ENCODE results near the gene TULP3. TPM values are rescaled to one million over a fixed set of nuclear protein-coding genes. Genes with fewer than 3 reads are reported as not detected.

The TULP3 gene
- total RNA-seq, 1 donor from 2014 or later = 30.2 TPM

DNA sequence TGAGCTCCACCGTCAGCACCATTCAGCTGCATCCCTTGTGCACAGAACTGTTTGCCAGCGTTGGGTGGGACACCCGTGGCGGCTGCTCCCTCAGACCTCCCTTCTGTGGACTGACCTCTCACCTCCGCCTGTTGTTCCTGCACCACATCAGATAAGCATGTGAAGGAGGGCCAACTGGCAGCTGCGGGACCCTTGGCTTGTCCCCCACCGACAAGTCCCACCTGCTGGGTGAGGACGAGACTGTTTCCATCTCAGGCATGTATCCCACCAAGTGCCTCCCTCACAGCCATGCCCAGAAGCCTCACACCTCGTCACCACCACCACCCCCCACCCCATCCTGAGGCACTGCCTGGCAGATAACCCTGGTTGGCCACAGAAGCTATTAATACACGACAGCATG is 49.9 kb downstream of the TULP3 start:
- H3K4me3 Mint-ChIP-seq = no peak overlapping the region
- H3K9me3 Mint-ChIP-seq = no peaks in the 10 kb centered on the region
- H3K27ac Mint-ChIP-seq (ENCODE audit: unreplicated experiment) = peak overlapping the region; percentile 87
- H3K4me1 Mint-ChIP-seq = no peaks in the 10 kb centered on the region
- TF ChIP-seq, protein P1, sequence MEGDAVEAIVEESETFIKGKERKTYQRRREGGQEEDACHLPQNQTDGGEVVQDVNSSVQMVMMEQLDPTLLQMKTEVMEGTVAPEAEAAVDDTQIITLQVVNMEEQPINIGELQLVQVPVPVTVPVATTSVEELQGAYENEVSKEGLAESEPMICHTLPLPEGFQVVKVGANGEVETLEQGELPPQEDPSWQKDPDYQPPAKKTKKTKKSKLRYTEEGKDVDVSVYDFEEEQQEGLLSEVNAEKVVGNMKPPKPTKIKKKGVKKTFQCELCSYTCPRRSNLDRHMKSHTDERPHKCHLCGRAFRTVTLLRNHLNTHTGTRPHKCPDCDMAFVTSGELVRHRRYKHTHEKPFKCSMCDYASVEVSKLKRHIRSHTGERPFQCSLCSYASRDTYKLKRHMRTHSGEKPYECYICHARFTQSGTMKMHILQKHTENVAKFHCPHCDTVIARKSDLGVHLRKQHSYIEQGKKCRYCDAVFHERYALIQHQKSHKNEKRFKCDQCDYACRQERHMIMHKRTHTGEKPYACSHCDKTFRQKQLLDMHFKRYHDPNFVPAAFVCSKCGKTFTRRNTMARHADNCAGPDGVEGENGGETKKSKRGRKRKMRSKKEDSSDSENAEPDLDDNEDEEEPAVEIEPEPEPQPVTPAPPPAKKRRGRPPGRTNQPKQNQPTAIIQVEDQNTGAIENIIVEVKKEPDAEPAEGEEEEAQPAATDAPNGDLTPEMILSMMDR (conservative IDR thresholded peaks at IDR 0.05) = no peak
- DNase-seq (ENCODE audit: low read depth, low spot score) = no peak
- H3K36me3 Mint-ChIP-seq (ENCODE audit: low read depth) = no peaks in the 10 kb centered on the region
- H3K27me3 Mint-ChIP-seq (ENCODE audit: low read depth) = no peaks in the 10 kb centered on the region

DNA sequence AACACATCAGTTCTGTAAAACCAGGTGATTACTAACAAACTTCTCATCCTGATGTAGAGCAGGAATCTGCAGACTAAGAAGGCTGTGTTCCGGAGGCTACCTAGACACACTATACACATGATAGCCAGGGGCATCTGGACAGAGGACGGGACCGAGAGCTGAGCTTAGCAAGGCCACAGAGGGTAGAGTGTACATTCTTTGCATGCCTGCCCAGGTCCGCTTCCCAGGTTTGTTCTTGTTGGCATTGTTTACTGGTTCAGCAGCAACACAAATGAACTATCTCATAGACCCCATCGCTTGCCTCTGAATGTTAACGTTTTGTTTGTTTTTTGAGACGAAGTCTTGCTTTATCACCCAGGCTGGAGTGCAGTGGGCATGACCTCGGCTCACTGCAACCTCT is 50.8 kb downstream of the TULP3 start:
- Mint-ChIP-seq H3K27me3 (ENCODE audit: low read depth) (no peaks in the 10 kb centered on the region), H3K36me3 (ENCODE audit: low read depth) (no peaks in the 10 kb centered on the region), H3K4me1 (no peaks in the 10 kb centered on the region), H3K27ac (ENCODE audit: unreplicated experiment) (peak overlapping the region; percentile 12), H3K9me3 (no peaks in the 10 kb centered on the region), H3K4me3 (no peak overlapping the region)
- TF ChIP-seq, protein P1 (conservative IDR thresholded peaks at IDR 0.05) = no peak
- DNase-seq (ENCODE audit: low read depth, low spot score) = no peak

DNA sequence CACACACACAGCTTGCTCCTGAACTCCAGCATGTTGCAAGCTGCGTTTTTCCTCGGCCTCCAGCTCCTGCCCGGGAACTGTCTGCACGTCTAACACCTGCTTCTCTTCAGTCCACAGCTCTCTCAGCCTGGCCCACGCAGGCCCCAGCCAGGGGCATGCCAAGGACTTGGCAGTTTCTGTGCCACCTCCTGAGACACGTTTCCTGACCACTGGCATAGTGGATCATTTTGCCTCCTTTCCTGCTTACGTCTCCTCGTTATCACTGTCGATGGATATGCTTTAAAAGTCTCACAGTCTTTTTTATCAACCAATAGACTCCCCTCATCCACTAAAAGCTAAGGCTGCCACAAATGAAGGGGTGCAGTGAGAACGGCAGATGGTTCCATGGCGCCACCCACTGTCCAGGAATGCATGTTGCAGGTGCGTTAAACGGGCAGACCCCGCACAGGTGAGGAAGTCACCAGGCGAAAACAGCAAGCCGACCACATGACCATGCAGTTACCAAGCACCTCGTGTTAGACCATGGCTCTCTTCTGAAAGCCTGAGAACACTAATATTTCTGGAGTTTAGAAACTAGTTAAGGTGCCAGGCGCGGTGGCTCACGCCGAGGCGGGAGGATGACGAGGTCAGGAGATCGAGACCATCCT is 53.8 kb downstream of the TULP3 start:
- H3K27me3 Mint-ChIP-seq (ENCODE audit: low read depth) = no peaks in the 10 kb centered on the region
- H3K4me3 Mint-ChIP-seq = no peak overlapping the region
- peak; percentile 12 for DNase-seq (ENCODE audit: low read depth, low spot score)
- H3K9me3 Mint-ChIP-seq = no peaks in the 10 kb centered on the region
- no peaks in the 10 kb centered on the region for H3K36me3 Mint-ChIP-seq (ENCODE audit: low read depth)
- TF ChIP-seq, protein P1 (conservative IDR thresholded peaks at IDR 0.05) = peak; percentile 81
- no peak overlapping the region for H3K27ac Mint-ChIP-seq (ENCODE audit: unreplicated experiment)
- no peaks in the 10 kb centered on the region for H3K4me1 Mint-ChIP-seq

DNA sequence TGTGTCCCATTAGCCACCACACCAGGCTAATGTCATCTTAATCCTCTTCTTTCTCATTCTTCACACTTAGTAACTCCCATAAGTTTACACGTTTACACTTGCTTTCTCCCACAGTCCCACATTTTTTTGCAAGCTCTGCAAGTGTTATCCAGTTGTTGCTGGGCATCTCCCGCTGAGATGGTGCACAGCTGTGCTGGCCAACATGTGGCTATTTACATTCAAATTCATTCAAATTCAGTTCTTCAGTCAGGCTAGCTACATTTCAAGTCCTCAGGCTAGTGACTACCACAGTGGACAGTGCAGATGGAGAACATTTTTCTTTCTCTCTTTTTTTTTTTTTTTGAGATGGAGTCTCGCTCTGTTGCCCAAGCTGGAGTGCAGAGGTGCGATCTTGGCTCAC is 58.7 kb downstream of the TULP3 start:
- no peaks in the 10 kb centered on the region for H3K9me3 Mint-ChIP-seq
- TF ChIP-seq, protein P1 (conservative IDR thresholded peaks at IDR 0.05) = no peak
- no peaks in the 10 kb centered on the region for H3K4me1 Mint-ChIP-seq
- no peaks in the 10 kb centered on the region for H3K27me3 Mint-ChIP-seq (ENCODE audit: low read depth)
- DNase-seq (ENCODE audit: low read depth, low spot score) = no peak
- no peak overlapping the region for H3K27ac Mint-ChIP-seq (ENCODE audit: unreplicated experiment)
- H3K36me3 Mint-ChIP-seq (ENCODE audit: low read depth) = no peaks in the 10 kb centered on the region
- no peak overlapping the region for H3K4me3 Mint-ChIP-seq

DNA sequence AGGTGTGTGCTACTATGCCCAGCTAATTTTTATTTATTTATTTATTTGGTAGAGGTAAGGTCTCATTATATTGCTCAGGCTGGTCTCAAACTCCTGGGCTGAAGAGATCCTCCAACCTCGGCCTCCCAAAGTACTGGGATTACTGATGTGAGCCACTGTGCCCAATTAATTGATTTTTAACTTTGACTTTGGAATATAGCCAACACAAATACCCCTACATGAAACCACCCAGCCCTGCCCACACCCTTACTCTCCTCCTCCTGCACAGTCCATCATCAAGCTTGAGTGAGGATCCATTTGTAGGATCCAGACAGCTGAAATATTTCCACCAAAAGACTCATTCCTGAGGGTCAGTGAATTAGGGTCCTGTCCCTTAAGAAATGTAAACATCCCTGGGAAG is 65.2 kb downstream of the TULP3 start:
- DNase-seq (ENCODE audit: low read depth, low spot score) = no peak
- no peaks in the 10 kb centered on the region for H3K9me3 Mint-ChIP-seq
- H3K27ac Mint-ChIP-seq (ENCODE audit: unreplicated experiment) = no peak overlapping the region
- peak overlapping the region; percentile 12 for H3K4me3 Mint-ChIP-seq
- peaks cover 23% of the 10 kb centered on the region for H3K4me1 Mint-ChIP-seq
- TF ChIP-seq, protein P1 (conservative IDR thresholded peaks at IDR 0.05) = no peak
- H3K36me3 Mint-ChIP-seq (ENCODE audit: low read depth) = no peaks in the 10 kb centered on the region
- H3K27me3 Mint-ChIP-seq (ENCODE audit: low read depth) = peaks cover 37% of the 10 kb centered on the region
